PC-3 (cell line): ENCODE measurements around the gene TOB2. TPM values are rescaled to one million over a fixed set of nuclear protein-coding genes. Genes with fewer than 3 reads are reported as not detected.

Experiments
- ATAC-seq: fragments of 200-7000 bp; cut with Tn5 transposase; 2 replicates; pipeline ENCODE4 v1.9.1; 2020; ENCODE audit warnings: mild to moderate bottlenecking, moderate library complexity
- BruUV-seq: library from RNA; stranded (reverse); fragments of 400-500 nt; replicated peaks from 2 replicates; lab custom pipeline; 2021; lab: Mats Ljungman, UMichigan
- CTCF ChIA-PET: fragments of 300-600 bp; sonication (Branson Sonifier 250); formaldehyde crosslinking; loops from one replicate; lab custom pipeline; 2022; ENCODE audit warnings: antibody characterized with exemption; lab: Charles Lee
- POLR2A ChIA-PET: fragments of 300-600 bp; sonication (Branson Sonifier 250); formaldehyde crosslinking; loops from one replicate; lab custom pipeline; 2022; ENCODE audit warnings: antibody characterized with exemption; ENCODE audit not compliant: unreplicated experiment; lab: Charles Lee
- DNase-seq: peaks from one replicate; pipeline ENCODE4 v3.0.0-alpha.2; 2015
- H2AFZ ChIP-seq: fragments of 300-600 bp; sonication (generic); 2 replicates; pipeline ENCODE4 v1.6.0; 2016; ENCODE audit warnings: antibody characterized with exemption, low read length
- H3F3A ChIP-seq: fragments of 300-600 bp; sonication (generic); one replicate; pipeline ENCODE4 v1.6.0; 2017; ENCODE audit warnings: antibody characterized with exemption, low read length, control low read depth, mild to moderate bottlenecking; ENCODE audit not compliant: unreplicated experiment
- H3K27ac ChIP-seq: fragments of 300-600 bp; sonication (generic); 2 replicates; pipeline ENCODE4 v1.5.1; 2016; ENCODE audit warnings: mild to moderate bottlenecking, low read length
- H3K27me3 ChIP-seq: fragments of 300-600 bp; sonication (generic); 2 replicates; pipeline ENCODE4 v1.6.1; 2016; ENCODE audit warnings: low read length, mixed read lengths
- H3K36me3 ChIP-seq: fragments of 300-600 bp; sonication (generic); 2 replicates; pipeline ENCODE4 v1.6.1; 2016; ENCODE audit warnings: low read depth, mixed run types, low read length, mixed read lengths
- H3K4me1 ChIP-seq: fragments of 300-600 bp; sonication (generic); 2 replicates; pipeline ENCODE4 v1.5.1; 2016; ENCODE audit warnings: low read length; ENCODE audit not compliant: insufficient read depth
- H3K4me2 ChIP-seq: fragments of 300-600 bp; sonication (generic); 2 replicates; pipeline ENCODE4 v1.6.0; 2016; ENCODE audit warnings: low read length
- H3K4me3 ChIP-seq: fragments of 300-600 bp; sonication (generic); 2 replicates; pipeline ENCODE4 v1.5.1; 2016; ENCODE audit warnings: mild to moderate bottlenecking, low read length, mixed read lengths
- H3K79me2 ChIP-seq: fragments of 300-600 bp; sonication (generic); 2 replicates; pipeline ENCODE4 v1.6.1; 2017; ENCODE audit warnings: low read length, mixed read lengths
- H3K9ac ChIP-seq: fragments of 300-600 bp; sonication (generic); 2 replicates; pipeline ENCODE4 v1.6.0; 2016; ENCODE audit warnings: mild to moderate bottlenecking, low read length
- H3K9me2 ChIP-seq: fragments of 300-600 bp; sonication (generic); replicated peaks from 2 replicates; pipeline ENCODE4 v1.6.1; 2016; ENCODE audit warnings: mixed run types, low read length, mixed read lengths
- H3K9me3 ChIP-seq: fragments of 300-600 bp; sonication (generic); 2 replicates; pipeline ENCODE4 v1.6.1; 2016; ENCODE audit warnings: low read length, mixed read lengths
- H4K20me1 ChIP-seq: fragments of 300-600 bp; sonication (generic); 2 replicates; pipeline ENCODE4 v1.6.1; 2016; ENCODE audit warnings: low read length, mixed read lengths
- CTCF ChIP-seq: fragments of 300-600 bp; sonication (generic); conservative IDR thresholded peaks from 2 replicates; pipeline ENCODE4 v1.5.1; 2017; ENCODE audit warnings: antibody characterized with exemption, low read depth, mild to moderate bottlenecking, low read length
- EZH2 ChIP-seq: fragments of 300-600 bp; sonication (generic); IDR thresholded peaks from one replicate; pipeline ENCODE4 v1.6.1; 2017; ENCODE audit warnings: antibody characterized with exemption, mild to moderate bottlenecking, low read length; ENCODE audit not compliant: unreplicated experiment
- EZH2phosphoT487 ChIP-seq: fragments of 300-600 bp; sonication (generic); IDR thresholded peaks from 2 replicates; pipeline ENCODE4 v1.6.1; 2018; ENCODE audit warnings: mild to moderate bottlenecking, antibody characterized with exemption, low read length, borderline replicate concordance
- intact Hi-C: fragments of 100-400 bp; cut with micrococcal nuclease; formaldehyde crosslinking; loops from 2 replicates; pipeline ENCODE4 v1.9.0; 2023
- total RNA-seq: library from RNA; depleted of rRNA; stranded (reverse); fragments of >200 nt; gene quantifications from 2 replicates; pipeline ENCODE4 v1.2.3, GENCODE V29; 2014

The TOB2 gene
- total RNA-seq, 1 experiment from 2014 or later: 12.8 TPM

GRCh38 chr22:41482319-41482935, 35.8 kb upstream of the TOB2 start:
- Histone ChIP-seq H3F3A (no peaks in the 10 kb centered on the region), H3K4me1 (0 out of 2 replicates have a peak, but pooled peaks cover 5% of the 10 kb centered on the region), H4K20me1 (peaks cover 11% of the 10 kb centered on the region; the same call in 1 of the 2 replicates), H3K4me2 (no peak overlapping the region), H3K79me2 (peaks cover 93% of the 10 kb centered on the region), H3K9me2 (no peaks in the 10 kb centered on the region), H3K27me3 (no peaks in the 10 kb centered on the region), H3K27ac (no peak overlapping the region), H3K36me3 (no peaks in the 10 kb centered on the region), H3K9ac (no peak overlapping the region), H2AFZ (no peak overlapping the region), H3K4me3 (no peak overlapping the region), H3K9me3 (no peaks in the 10 kb centered on the region)
- ATAC-seq (no peak), DNase-seq (no peak)
- intact Hi-C loops: no loop called here
- POLR2A ChIA-PET: no interaction called here
- CTCF ChIA-PET: no interaction called here
- no TSS peak for BruUV-seq
- TF ChIP-seq CTCF (no peak), EZH2 (no peak), EZH2phosphoT487 (no peak)

GRCh38 chr22:41481925-41482318, 35.3 kb upstream of the TOB2 start:
- no peaks in the 10 kb centered on the region for H3F3A ChIP-seq
- H3K27ac ChIP-seq: no peak overlapping the region
- ChIA-PET POLR2A (no interaction called here), CTCF (no interaction called here)
- 0 out of 2 replicates have a peak, but pooled peaks cover 5% of the 10 kb centered on the region for H3K4me1 ChIP-seq
- no peaks in the 10 kb centered on the region for H3K9me3 ChIP-seq
- no peak overlapping the region for H2AFZ ChIP-seq
- H3K9me2 ChIP-seq: no peaks in the 10 kb centered on the region
- H3K79me2 ChIP-seq: peaks cover 91% of the 10 kb centered on the region
- H3K4me3 ChIP-seq: no peak overlapping the region
- ATAC-seq (no peak), DNase-seq (no peak)
- no peak overlapping the region for H3K4me2 ChIP-seq
- H3K36me3 ChIP-seq: no peaks in the 10 kb centered on the region
- no peaks in the 10 kb centered on the region for H3K27me3 ChIP-seq
- no peak overlapping the region for H3K9ac ChIP-seq
- no peak for TF ChIP-seq EZH2
- TF ChIP-seq CTCF: no peak
- TF ChIP-seq EZH2phosphoT487: no peak
- no TSS peak for BruUV-seq
- H4K20me1 ChIP-seq: peaks cover 11% of the 10 kb centered on the region; the same call in 1 of the 2 replicates
- intact Hi-C loops: no loop called here

- H3K79me2 ChIP-seq: peaks cover 91% of the 10 kb centered on the region
- POLR2A ChIA-PET: no interaction called here
Observed at GRCh38 chr22:41481131-41481830, 34.7 kb upstream of the TOB2 start.

More at GRCh38 chr22:41481131-41481830, 34.7 kb upstream of the TOB2 start:
- H3K27me3 ChIP-seq: no peaks in the 10 kb centered on the region
- no peak overlapping the region for H3K4me2 ChIP-seq
- H4K20me1 ChIP-seq: peaks cover 11% of the 10 kb centered on the region; the same call in 1 of the 2 replicates
- DNase-seq (peak; percentile 46), ATAC-seq (no peak; the same call in 1 of the 2 replicates)
- intact Hi-C loops: no loop called here
- no peak overlapping the region for H3K4me3 ChIP-seq
- no peak overlapping the region for H3K27ac ChIP-seq
- no peak overlapping the region for H3K9ac ChIP-seq
- H3K9me3 ChIP-seq: no peaks in the 10 kb centered on the region
- H3K4me1 ChIP-seq: 0 out of 2 replicates have a peak, but pooled peaks cover 5% of the 10 kb centered on the region
- CTCF ChIA-PET: no interaction called here
- H2AFZ ChIP-seq: no peak overlapping the region
- no TSS peak for BruUV-seq
- H3F3A ChIP-seq: no peaks in the 10 kb centered on the region
- TF ChIP-seq CTCF (no peak), EZH2phosphoT487 (no peak), EZH2 (no peak)
- no peaks in the 10 kb centered on the region for H3K36me3 ChIP-seq
- no peaks in the 10 kb centered on the region for H3K9me2 ChIP-seq
